Measurements from ENCODE around the gene BCL7B. TPM values are rescaled to one million over a fixed set of nuclear protein-coding genes. Genes with fewer than 3 reads are reported as not detected.

BCL7B gene
- total and polyA plus RNA-seq, 2 of the 13 experiments (the other 11 are each of a cell fraction or from before 2014, with no cell fraction given) = 24.3 to 38.2 TPM

- TF ChIP-seq HOXA3 (CRISPR knock-in tag; IDR thresholded peaks at IDR 0.05) = peak; percentile 74
- TF ChIP-seq MXI1 (IDR thresholded peaks at IDR 0.05; ENCODE audit: borderline replicate concordance, low read depth, low read length) = peak; percentile 77; the same call in 1 of the 3 replicates
- 0 out of 2 replicates have a peak, but pooled peaks have one; percentile 9 for TF ChIP-seq HINFP (CRISPR knock-in tag; IDR thresholded peaks at IDR 0.05; ENCODE audit: low read depth)
- TF ChIP-seq, protein P1, sequence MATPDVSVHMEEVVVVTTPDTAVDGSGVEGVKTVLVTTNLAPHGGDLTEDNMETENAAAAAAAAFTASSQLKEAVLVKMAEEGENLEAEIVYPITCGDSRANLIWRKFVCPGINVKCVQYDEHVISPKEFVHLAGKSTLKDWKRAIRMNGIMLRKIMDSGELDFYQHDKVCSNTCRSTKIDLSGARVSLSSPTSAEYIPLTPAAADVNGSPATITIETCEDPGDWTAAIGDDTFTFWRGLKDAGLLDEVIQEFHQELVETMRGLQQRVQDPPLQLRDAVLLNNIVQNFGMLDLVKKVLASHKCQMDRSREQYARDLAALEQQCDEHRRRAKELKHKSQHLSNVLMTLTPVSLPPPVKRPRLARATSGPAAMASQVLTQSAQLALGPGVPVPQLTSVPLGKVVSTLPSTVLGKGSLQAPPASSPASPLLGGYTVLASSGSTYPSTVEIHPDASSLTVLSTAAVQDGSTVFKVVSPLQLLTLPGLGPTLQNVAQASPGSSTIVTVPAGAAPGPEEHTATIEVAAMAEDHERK (CRISPR knock-in tag; IDR thresholded peaks at IDR 0.05; ENCODE audit: low read depth) = peak; percentile 80
- 0 out of 2 replicates have a peak, but pooled peaks have one; percentile 11 for TF ChIP-seq ZNF713 (CRISPR knock-in tag; IDR thresholded peaks at IDR 0.05)
- TF ChIP-seq, protein P2, sequence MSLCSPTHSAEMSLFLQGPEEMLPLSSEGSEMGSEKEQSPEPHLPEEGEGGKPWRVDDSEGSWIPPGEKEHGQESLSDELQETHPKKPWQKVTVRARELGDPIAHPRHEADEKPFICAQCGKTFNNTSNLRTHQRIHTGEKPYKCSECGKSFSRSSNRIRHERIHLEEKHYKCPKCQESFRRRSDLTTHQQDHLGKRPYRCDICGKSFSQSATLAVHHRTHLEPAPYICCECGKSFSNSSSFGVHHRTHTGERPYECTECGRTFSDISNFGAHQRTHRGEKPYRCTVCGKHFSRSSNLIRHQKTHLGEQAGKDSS (CRISPR knock-in tag; IDR thresholded peaks at IDR 0.05; ENCODE audit: borderline replicate concordance, low read depth) = no peak
- TF ChIP-seq ZNF30 (CRISPR knock-in tag; IDR thresholded peaks at IDR 0.05) = no peak
- peak; percentile 43; the same call in 1 of the 2 replicates for TF ChIP-seq TAF1 (CRISPR knock-in tag; IDR thresholded peaks at IDR 0.05)
- 0 out of 2 replicates have a peak, but pooled peaks have one; percentile 33 for TF ChIP-seq SALL1 (CRISPR knock-in tag; IDR thresholded peaks at IDR 0.05)
- TF ChIP-seq MXD3 (CRISPR knock-in tag; IDR thresholded peaks at IDR 0.05) = peak; percentile 64; the same call in 1 of the 2 replicates
- TF ChIP-seq IRF2 (CRISPR knock-in tag; IDR thresholded peaks at IDR 0.05) = 0 out of 2 replicates have a peak, but pooled peaks have one; percentile 18
- peak in 1 of 2 experiments; percentile 52; a peak in 2 of 4 replicates for TF ChIP-seq POLR2A (IDR thresholded peaks at IDR 0.05; ENCODE audit: insufficient read depth in 1 of 2, low read depth in 2 of 2, low read length in 2 of 2)
- TF ChIP-seq TFAP4 (IDR thresholded peaks at IDR 0.05; ENCODE audit: borderline replicate concordance, low read depth) = peak; percentile 3; the same call in 1 of the 2 replicates
- TF ChIP-seq ELF3 (CRISPR knock-in tag; IDR thresholded peaks at IDR 0.05) = peak; percentile 56
- TF ChIP-seq, protein P3, sequence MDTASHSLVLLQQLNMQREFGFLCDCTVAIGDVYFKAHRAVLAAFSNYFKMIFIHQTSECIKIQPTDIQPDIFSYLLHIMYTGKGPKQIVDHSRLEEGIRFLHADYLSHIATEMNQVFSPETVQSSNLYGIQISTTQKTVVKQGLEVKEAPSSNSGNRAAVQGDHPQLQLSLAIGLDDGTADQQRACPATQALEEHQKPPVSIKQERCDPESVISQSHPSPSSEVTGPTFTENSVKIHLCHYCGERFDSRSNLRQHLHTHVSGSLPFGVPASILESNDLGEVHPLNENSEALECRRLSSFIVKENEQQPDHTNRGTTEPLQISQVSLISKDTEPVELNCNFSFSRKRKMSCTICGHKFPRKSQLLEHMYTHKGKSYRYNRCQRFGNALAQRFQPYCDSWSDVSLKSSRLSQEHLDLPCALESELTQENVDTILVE (CRISPR knock-in tag; IDR thresholded peaks at IDR 0.05) = peak; percentile 87; the same call in 1 of the 2 replicates
- TF ChIP-seq, protein P4, sequence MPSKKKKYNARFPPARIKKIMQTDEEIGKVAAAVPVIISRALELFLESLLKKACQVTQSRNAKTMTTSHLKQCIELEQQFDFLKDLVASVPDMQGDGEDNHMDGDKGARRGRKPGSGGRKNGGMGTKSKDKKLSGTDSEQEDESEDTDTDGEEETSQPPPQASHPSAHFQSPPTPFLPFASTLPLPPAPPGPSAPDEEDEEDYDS (CRISPR knock-in tag; IDR thresholded peaks at IDR 0.05) = peak; percentile 48; the same call in 1 of the 2 replicates
- 0 out of 2 replicates have a peak, but pooled peaks have one; percentile 31 for TF ChIP-seq PPARG (CRISPR knock-in tag; conservative IDR thresholded peaks at IDR 0.05)
- no peak for TF ChIP-seq SOX13 (IDR thresholded peaks at IDR 0.05)
- TF ChIP-seq SOX13 (CRISPR knock-in tag; conservative IDR thresholded peaks at IDR 0.05 in 1 of 2, IDR thresholded peaks at IDR 0.05 in 1 of 2) = 0 out of 4 replicates have a peak, but pooled peaks of 1 of the 2 experiments have one; percentile 3
- 0 out of 2 replicates have a peak, but pooled peaks have one; percentile 30 for TF ChIP-seq ZNF333 (CRISPR knock-in tag; IDR thresholded peaks at IDR 0.05; ENCODE audit: borderline replicate concordance)
Measured at GRCh38 chr7:73557108-73557396, 438 bp downstream of the BCL7B start (continued).
